H9 (cell line): ENCODE results near the gene ZNF431. TPM values are rescaled to one million over a fixed set of nuclear protein-coding genes. Genes with fewer than 3 reads are reported as not detected.

Experiments used
- DNase-seq: peaks from one replicate; pipeline ENCODE4 v3.0.0-alpha.2; 2017
- H2AFZ ChIP-seq: one replicate; pipeline ENCODE4 v1.6.1; 2013; ENCODE audit warnings: mild to moderate bottlenecking, low read length, control low read depth, moderate library complexity
- H2AK5ac ChIP-seq: 2 replicates; pipeline ENCODE4 v1.6.1; 2013; ENCODE audit warnings: low read length, control low read depth, mixed read lengths; ENCODE audit not compliant: insufficient read length
- H2BK120ac ChIP-seq: one replicate; pipeline ENCODE4 v1.6.1; 2013; ENCODE audit warnings: low read depth, mild to moderate bottlenecking, low read length, control low read depth, inconsistent platforms; ENCODE audit not compliant: poor library complexity, severe bottlenecking
- H2BK12ac ChIP-seq: 2 replicates; pipeline ENCODE4 v1.6.1; 2013; ENCODE audit warnings: low read length, control low read depth, mixed read lengths, low read depth; ENCODE audit not compliant: insufficient read length
- H2BK15ac ChIP-seq: 2 replicates; pipeline ENCODE4 v1.6.1; 2013; ENCODE audit warnings: low read depth, low read length, control low read depth
- H2BK20ac ChIP-seq: one replicate; pipeline ENCODE4 v1.6.1; 2013; ENCODE audit warnings: low read depth, mild to moderate bottlenecking, low read length, control low read depth, inconsistent platforms; ENCODE audit not compliant: poor library complexity, severe bottlenecking
- H2BK5ac ChIP-seq: 2 replicates; pipeline ENCODE4 v1.6.1; 2013; ENCODE audit warnings: low read length, control low read depth, mixed read lengths; ENCODE audit not compliant: insufficient read length
- H3K14ac ChIP-seq: 2 replicates; pipeline ENCODE4 v1.6.1; 2013; ENCODE audit warnings: low read length, control low read depth; ENCODE audit not compliant: insufficient read depth
- H3K18ac ChIP-seq: 2 replicates; pipeline ENCODE4 v1.6.1; 2013; ENCODE audit warnings: low read depth, mild to moderate bottlenecking, mixed read lengths, low read length, control low read depth; ENCODE audit not compliant: insufficient read length
- H3K23ac ChIP-seq: 2 replicates; pipeline ENCODE4 v1.6.1; 2013; ENCODE audit warnings: low read length, control low read depth, mixed read lengths, low read depth; ENCODE audit not compliant: insufficient read length
- H3K23me2 ChIP-seq: 2 replicates; pipeline ENCODE4 v1.6.1; 2013; ENCODE audit warnings: low read depth, mild to moderate bottlenecking, mixed read lengths, low read length, control low read depth; ENCODE audit not compliant: insufficient read length, poor library complexity, severe bottlenecking
- H3K27ac ChIP-seq: 2 replicates; pipeline ENCODE4 v1.5.1; 2013; ENCODE audit warnings: low read length, control low read depth, mixed read lengths, low read depth; ENCODE audit not compliant: insufficient read length
- H3K27me3 ChIP-seq: 2 replicates; pipeline ENCODE4 v1.6.1; 2013; ENCODE audit warnings: low read length, control low read depth, inconsistent platforms; ENCODE audit not compliant: insufficient read depth
- H3K4ac ChIP-seq: 2 replicates; pipeline ENCODE4 v1.6.1; 2013; ENCODE audit warnings: low read depth, mild to moderate bottlenecking, control low read depth, inconsistent platforms, low read length, moderate library complexity
- H3K4me1 ChIP-seq: 2 replicates; pipeline ENCODE4 v1.6.1; 2013; ENCODE audit warnings: low read length, control low read depth, inconsistent platforms; ENCODE audit not compliant: insufficient read depth
- H3K4me2 ChIP-seq: 2 replicates; pipeline ENCODE4 v1.6.1; 2013; ENCODE audit warnings: low read length, control low read depth, mixed read lengths; ENCODE audit not compliant: insufficient read length, insufficient read depth
- H3K56ac ChIP-seq: 2 replicates; pipeline ENCODE4 v1.6.1; 2013; ENCODE audit warnings: low read depth, mild to moderate bottlenecking, mixed read lengths, low read length, control low read depth; ENCODE audit not compliant: insufficient read length
- H3K79me1 ChIP-seq: 2 replicates; pipeline ENCODE4 v1.6.1; 2013; ENCODE audit warnings: low read depth, mild to moderate bottlenecking, moderate library complexity, low read length, control low read depth, inconsistent platforms; ENCODE audit not compliant: insufficient read depth, poor library complexity, severe bottlenecking
- H3K79me2 ChIP-seq: 2 replicates; pipeline ENCODE4 v1.6.1; 2013; ENCODE audit warnings: low read length, control low read depth, inconsistent platforms; ENCODE audit not compliant: insufficient read depth
- H3K9ac ChIP-seq: 2 replicates; pipeline ENCODE4 v1.6.1; 2013; ENCODE audit warnings: low read length, control low read depth, mixed read lengths; ENCODE audit not compliant: insufficient read length; ENCODE audit errors: extremely low read depth
- H3K9me3 ChIP-seq: one replicate; pipeline ENCODE4 v1.6.1; 2013; ENCODE audit warnings: low read depth, low read length, inconsistent platforms; ENCODE audit not compliant: control insufficient read depth
- H3T11ph ChIP-seq: one replicate; pipeline ENCODE4 v1.6.1; 2013; ENCODE audit warnings: mild to moderate bottlenecking, low read length, control low read depth, inconsistent platforms
- H4K20me1 ChIP-seq: one replicate; pipeline ENCODE4 v1.6.1; 2013; ENCODE audit not compliant: control insufficient read depth, insufficient read length, insufficient read depth
- H4K5ac ChIP-seq: 2 replicates; pipeline ENCODE4 v1.6.1; 2013; ENCODE audit warnings: low read depth, mild to moderate bottlenecking, mixed read lengths, low read length, control low read depth; ENCODE audit not compliant: insufficient read length
- H4K8ac ChIP-seq: replicated peaks from 2 replicates; pipeline ENCODE4 v1.6.1; 2013; ENCODE audit warnings: low read length, control low read depth, mixed read lengths, low read depth; ENCODE audit not compliant: insufficient read length
- H4K91ac ChIP-seq: 2 replicates; pipeline ENCODE4 v1.6.1; 2013; ENCODE audit warnings: low read depth, mild to moderate bottlenecking, moderate library complexity, mixed read lengths, low read length, control low read depth; ENCODE audit not compliant: insufficient read length
- H3K27ac Mint-ChIP-seq, 3 experiments: 2 replicates in 2 of 3; 3 replicates in 1 of 3; pipeline ENCODE4 v1.8.0; 2020 to 2021; ENCODE audit warnings: mixed read lengths in 3 of 3, mild to moderate bottlenecking in 1 of 3, moderate library complexity in 1 of 3
- H3K27me3 Mint-ChIP-seq: 2 replicates; pipeline ENCODE4 v1.8.0; 2021; ENCODE audit warnings: low read depth, mild to moderate bottlenecking, moderate library complexity, mixed read lengths
- H3K36me3 Mint-ChIP-seq, 3 experiments: 2 replicates in 2 of 3; 3 replicates in 1 of 3; pipeline ENCODE4 v1.8.0; 2020 to 2021; ENCODE audit warnings: low read depth in 3 of 3, mixed read lengths in 3 of 3; ENCODE audit not compliant: insufficient read depth in 1 of 3
- H3K4me1 Mint-ChIP-seq, 2 experiments: 2 replicates each; pipeline ENCODE4 v1.8.0; 2020; ENCODE audit warnings: mixed read lengths in 2 of 2
- H3K4me3 Mint-ChIP-seq, 2 experiments: 2 replicates in 1 of 2; 3 replicates in 1 of 2; pipeline ENCODE4 v1.8.0; 2020 to 2021; ENCODE audit warnings: mild to moderate bottlenecking in 2 of 2, mixed read lengths in 2 of 2, moderate library complexity in 1 of 2
- H3K9me3 Mint-ChIP-seq, 2 experiments: 2 replicates in 1 of 2; 3 replicates in 1 of 2; pipeline ENCODE4 v1.8.0; 2020; ENCODE audit warnings: mild to moderate bottlenecking in 2 of 2, mixed read lengths in 2 of 2, moderate library complexity in 1 of 2
- WGBS: extraction: QIAGEN DNeasy Blood & Tissue Kit; methylation state at CpG from one replicate; pipeline ENCODE4 v1.1.7; 2013; ENCODE audit warnings: missing lambda C conversion rate, low lambda C conversion rate, mixed read lengths; ENCODE audit not compliant: insufficient read length; ENCODE audit errors: extremely low coverage; 5-methylcytosine and 5-hydroxymethylcytosine counted together
- total RNA-seq: library from RNA; stranded (reverse); gene quantifications from 2 replicates; pipeline ENCODE4 v1.2.1, GENCODE V29; 2021
- TF ChIP-seq, protein P1 (sequence below): fragments of 200-600 bp; sonication (generic); conservative IDR thresholded peaks from 3 replicates; pipeline ENCODE4 v1.8.0; 2021; ENCODE audit warnings: antibody characterized with exemption, mild to moderate bottlenecking

The ZNF431 gene
- total RNA-seq, 1 experiment from 2014 or later: 47.4 TPM

GRCh38 chr19:21147540-21147939, 5.7 kb downstream of the ZNF431 start:
- H3K27ac Mint-ChIP-seq: no peak overlapping the region
- Histone ChIP-seq H3K56ac (no peak overlapping the region), H3K27me3 (no peaks in the 10 kb centered on the region), H3K4me1 (no peaks in the 10 kb centered on the region), H3K23me2 (no peaks in the 10 kb centered on the region), H4K20me1 (no peaks in the 10 kb centered on the region), H3K4me2 (no peak overlapping the region), H3T11ph (no peak overlapping the region), H3K27ac (no peak overlapping the region), H3K18ac (no peak overlapping the region), H3K9me3 (peaks cover 16% of the 10 kb centered on the region), H3K79me2 (peaks cover 3% of the 10 kb centered on the region; the same call in 1 of the 2 replicates), H3K23ac (no peak overlapping the region), H2BK20ac (no peak overlapping the region), H2AFZ (no peak overlapping the region), H4K91ac (no peak overlapping the region), H2AK5ac (no peak overlapping the region), H3K79me1 (peaks cover 2% of the 10 kb centered on the region), H3K4ac (no peak overlapping the region), H2BK120ac (no peak overlapping the region), H3K9ac (no peak overlapping the region), H2BK15ac (no peak overlapping the region), H4K5ac (no peak overlapping the region), H4K8ac (no peak overlapping the region), H2BK12ac (no peak overlapping the region), H3K14ac (no peak overlapping the region), H2BK5ac (no peak overlapping the region)
- no peaks in the 10 kb centered on the region for H3K27me3 Mint-ChIP-seq
- H3K4me1 Mint-ChIP-seq: peaks cover 16 to 18% of the 10 kb centered on the region in 2 experiments
- DNase-seq: no peak
- WGBS: no CpG with 5 or more reads among the region's 1 CpG
- H3K9me3 Mint-ChIP-seq: peaks cover 37 to 64% of the 10 kb centered on the region in 2 experiments; a peak in 4 of 5 replicates
- H3K36me3 Mint-ChIP-seq: peaks cover 93 to 94% (median 94%) of the 10 kb centered on the region in 3 experiments
- TF ChIP-seq, protein P1, sequence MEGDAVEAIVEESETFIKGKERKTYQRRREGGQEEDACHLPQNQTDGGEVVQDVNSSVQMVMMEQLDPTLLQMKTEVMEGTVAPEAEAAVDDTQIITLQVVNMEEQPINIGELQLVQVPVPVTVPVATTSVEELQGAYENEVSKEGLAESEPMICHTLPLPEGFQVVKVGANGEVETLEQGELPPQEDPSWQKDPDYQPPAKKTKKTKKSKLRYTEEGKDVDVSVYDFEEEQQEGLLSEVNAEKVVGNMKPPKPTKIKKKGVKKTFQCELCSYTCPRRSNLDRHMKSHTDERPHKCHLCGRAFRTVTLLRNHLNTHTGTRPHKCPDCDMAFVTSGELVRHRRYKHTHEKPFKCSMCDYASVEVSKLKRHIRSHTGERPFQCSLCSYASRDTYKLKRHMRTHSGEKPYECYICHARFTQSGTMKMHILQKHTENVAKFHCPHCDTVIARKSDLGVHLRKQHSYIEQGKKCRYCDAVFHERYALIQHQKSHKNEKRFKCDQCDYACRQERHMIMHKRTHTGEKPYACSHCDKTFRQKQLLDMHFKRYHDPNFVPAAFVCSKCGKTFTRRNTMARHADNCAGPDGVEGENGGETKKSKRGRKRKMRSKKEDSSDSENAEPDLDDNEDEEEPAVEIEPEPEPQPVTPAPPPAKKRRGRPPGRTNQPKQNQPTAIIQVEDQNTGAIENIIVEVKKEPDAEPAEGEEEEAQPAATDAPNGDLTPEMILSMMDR: no peak
- no peak overlapping the region for H3K4me3 Mint-ChIP-seq
